HUES64 (cell line): ENCODE data around the gene SLC31A2.

Source experiments
- H3K27ac ChIP-seq: 2 replicates; pipeline ENCODE4 v1.7.0; 2013; ENCODE audit warnings: low read depth, low read length, inconsistent platforms
- H3K27me3 ChIP-seq: 2 replicates; pipeline ENCODE4 v1.6.1; 2013; ENCODE audit warnings: mild to moderate bottlenecking, low read length; ENCODE audit not compliant: insufficient read depth
- H3K36me3 ChIP-seq: 2 replicates; pipeline ENCODE4 v1.6.1; 2013; ENCODE audit warnings: mild to moderate bottlenecking, low read length; ENCODE audit not compliant: insufficient read depth
- H3K4me1 ChIP-seq: 2 replicates; pipeline ENCODE4 v1.6.1; 2013; ENCODE audit warnings: mild to moderate bottlenecking, low read length, moderate library complexity; ENCODE audit not compliant: insufficient read depth
- H3K4me3 ChIP-seq: 2 replicates; pipeline ENCODE4 v1.5.1; 2013; ENCODE audit warnings: mild to moderate bottlenecking, low read length, moderate library complexity
- H3K9ac ChIP-seq: 2 replicates; pipeline ENCODE4 v1.6.1; 2013; ENCODE audit warnings: mild to moderate bottlenecking, low read depth, low read length
- H3K9me3 ChIP-seq: 2 replicates; pipeline ENCODE4 v1.6.1; 2013; ENCODE audit warnings: low read depth, low read length; ENCODE audit not compliant: insufficient read depth
- WGBS: fragments of 150-250, 120-280 bp; methylation state at CpG from one replicate; pipeline ENCODE4 v1.1.7; 2013; ENCODE audit warnings: missing lambda C conversion rate; 5-methylcytosine and 5-hydroxymethylcytosine counted together

SLC31A2 gene

DNA sequence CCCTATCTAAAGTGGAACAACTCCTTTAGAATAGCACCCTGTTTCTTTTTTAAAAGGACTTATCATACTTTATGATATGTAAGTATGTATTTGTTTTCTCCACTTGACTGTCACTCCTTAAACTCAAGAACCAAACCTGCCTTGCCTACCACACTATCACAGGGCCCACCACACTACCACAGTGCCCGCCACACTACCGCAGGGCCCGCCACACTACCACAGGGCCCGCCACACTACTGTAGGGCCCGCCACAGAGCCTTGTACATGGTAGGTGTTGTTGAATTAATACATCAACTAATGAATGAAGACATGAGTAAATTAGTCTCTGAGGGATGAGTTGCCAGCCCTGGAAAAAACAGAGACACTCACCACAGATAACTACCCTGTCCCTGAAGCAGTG lies 18.0 kb downstream of the SLC31A2 start:
- no peaks in the 10 kb centered on the region for H3K9me3 ChIP-seq
- H3K27ac ChIP-seq, result no peak overlapping the region
- no peaks in the 10 kb centered on the region for H3K27me3 ChIP-seq
- peaks cover 91% of the 10 kb centered on the region for H3K36me3 ChIP-seq
- no peak overlapping the region for H3K4me3 ChIP-seq
- H3K4me1 ChIP-seq, result no peaks in the 10 kb centered on the region
- no peak overlapping the region for H3K9ac ChIP-seq
- 95% methylated on average over 5 of the region's 5 CpGs for WGBS

GRCh38 chr9:113173341-113173740 lies 22.5 kb downstream of the SLC31A2 start:
- WGBS, result 92% methylated on average over 3 of the region's 3 CpGs
- Histone ChIP-seq H3K4me1 (no peaks in the 10 kb centered on the region), H3K9me3 (no peaks in the 10 kb centered on the region), H3K27ac (no peak overlapping the region), H3K9ac (no peak overlapping the region), H3K27me3 (no peaks in the 10 kb centered on the region), H3K4me3 (no peak overlapping the region), H3K36me3 (peaks cover 85% of the 10 kb centered on the region)

DNA sequence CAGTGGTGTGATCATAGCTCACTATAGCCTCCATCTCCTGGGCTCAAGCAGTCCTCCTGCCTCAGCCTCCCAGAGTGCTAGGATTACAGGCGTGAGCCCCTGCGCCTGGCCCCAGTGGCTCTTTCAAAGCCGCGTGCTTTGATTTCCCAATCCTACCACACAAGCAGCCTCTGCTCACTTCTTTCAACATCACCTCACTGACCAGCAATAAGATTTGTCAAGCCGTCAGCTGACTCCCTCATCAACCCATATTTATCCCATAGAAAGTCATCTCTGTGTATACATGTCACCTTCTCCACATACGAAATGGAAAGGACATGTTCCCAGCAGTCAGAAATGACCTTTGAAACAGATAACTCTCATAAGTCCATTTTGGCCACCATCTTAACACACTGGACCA lies 26.0 kb downstream of the SLC31A2 start:
- no peak overlapping the region for H3K27ac ChIP-seq
- H3K9ac ChIP-seq, result no peak overlapping the region
- H3K27me3 ChIP-seq, result no peaks in the 10 kb centered on the region
- no peaks in the 10 kb centered on the region for H3K4me1 ChIP-seq
- no peaks in the 10 kb centered on the region for H3K9me3 ChIP-seq
- H3K4me3 ChIP-seq, result no peak overlapping the region
- H3K36me3 ChIP-seq, result peaks cover 86% of the 10 kb centered on the region
- 94% methylated on average over 6 of the region's 6 CpGs for WGBS

GRCh38 chr9:113177251-113177650 lies 26.4 kb downstream of the SLC31A2 start:
- Histone ChIP-seq H3K9me3 (no peaks in the 10 kb centered on the region), H3K27me3 (no peaks in the 10 kb centered on the region), H3K4me1 (no peaks in the 10 kb centered on the region), H3K4me3 (no peak overlapping the region), H3K36me3 (peaks cover 89% of the 10 kb centered on the region), H3K27ac (no peak overlapping the region), H3K9ac (no peak overlapping the region)
- WGBS, result 81% methylated on average over 2 of the region's 2 CpGs

DNA sequence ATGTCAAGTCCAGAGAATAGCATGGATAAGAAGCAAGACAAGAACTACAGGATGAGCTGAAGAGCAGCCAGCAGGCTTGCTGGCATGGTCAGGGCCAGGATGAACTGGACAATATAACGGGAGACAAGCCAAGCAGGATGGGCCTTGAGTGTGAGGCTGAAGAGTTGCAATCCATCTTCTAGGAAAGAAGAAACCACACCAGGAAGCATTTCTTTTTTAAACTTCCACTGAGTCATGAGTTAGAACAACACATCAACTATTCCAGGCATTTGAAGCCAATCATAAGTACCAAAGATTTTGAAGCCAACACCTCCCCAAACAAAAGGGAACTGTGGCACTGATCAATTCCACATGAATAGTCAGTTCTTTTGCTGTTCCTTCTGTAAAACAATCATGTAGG lies 27.3 kb downstream of the SLC31A2 start:
- Histone ChIP-seq H3K4me1 (no peaks in the 10 kb centered on the region), H3K9ac (no peak overlapping the region), H3K9me3 (no peaks in the 10 kb centered on the region), H3K27me3 (no peaks in the 10 kb centered on the region), H3K36me3 (peaks cover 89% of the 10 kb centered on the region), H3K4me3 (no peak overlapping the region), H3K27ac (no peak overlapping the region)
- 83% methylated on average over 1 of the region's 1 CpG for WGBS

- 0% methylated on average over 1 of the region's 1 CpG for WGBS
- Histone ChIP-seq H3K27ac (no peak overlapping the region), H3K4me3 (no peak overlapping the region), H3K27me3 (no peaks in the 10 kb centered on the region), H3K9ac (no peak overlapping the region), H3K36me3 (peaks cover 94% of the 10 kb centered on the region), H3K4me1 (no peaks in the 10 kb centered on the region), H3K9me3 (no peaks in the 10 kb centered on the region)
These were observed 29.0 kb downstream of the SLC31A2 start for GRCh38 chr9:113179839-113180238.

- no peaks in the 10 kb centered on the region for H3K4me1 ChIP-seq
- no peak overlapping the region for H3K4me3 ChIP-seq
- no peaks in the 10 kb centered on the region for H3K9me3 ChIP-seq
- no peak overlapping the region for H3K9ac ChIP-seq
- peaks cover 95% of the 10 kb centered on the region for H3K36me3 ChIP-seq
- no peak overlapping the region for H3K27ac ChIP-seq
- no peaks in the 10 kb centered on the region for H3K27me3 ChIP-seq
These were observed 30.4 kb downstream of the SLC31A2 start for GRCh38 chr9:113181165-113181564.

DNA sequence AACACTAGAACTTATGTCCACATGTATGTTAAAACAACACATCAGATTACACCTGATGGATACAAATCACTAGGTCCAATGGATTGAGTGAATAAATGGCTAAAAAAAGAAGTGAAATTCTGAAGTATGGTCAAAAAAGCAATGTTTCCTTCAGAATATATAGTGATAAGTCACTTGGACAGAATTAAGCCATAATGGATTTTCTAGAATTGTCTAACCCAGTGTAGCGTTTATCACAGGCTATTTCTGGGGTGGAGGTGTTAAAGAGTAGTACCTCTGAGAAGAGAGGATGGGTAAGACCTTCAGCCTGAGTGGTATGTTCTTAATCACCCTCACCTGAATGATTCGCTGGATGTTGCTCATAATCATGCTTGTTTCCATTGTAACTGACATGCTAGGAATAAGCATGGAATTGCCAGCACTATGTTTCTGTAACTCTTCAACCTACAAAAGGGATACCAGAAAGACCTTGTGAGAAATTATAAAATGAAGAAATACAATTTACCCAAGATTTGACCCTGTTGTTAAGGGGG lies 33.2 kb downstream of the SLC31A2 start:
- Histone ChIP-seq H3K4me1 (no peaks in the 10 kb centered on the region), H3K27ac (no peak overlapping the region)
- 92% methylated on average over 2 of the region's 2 CpGs for WGBS

DNA sequence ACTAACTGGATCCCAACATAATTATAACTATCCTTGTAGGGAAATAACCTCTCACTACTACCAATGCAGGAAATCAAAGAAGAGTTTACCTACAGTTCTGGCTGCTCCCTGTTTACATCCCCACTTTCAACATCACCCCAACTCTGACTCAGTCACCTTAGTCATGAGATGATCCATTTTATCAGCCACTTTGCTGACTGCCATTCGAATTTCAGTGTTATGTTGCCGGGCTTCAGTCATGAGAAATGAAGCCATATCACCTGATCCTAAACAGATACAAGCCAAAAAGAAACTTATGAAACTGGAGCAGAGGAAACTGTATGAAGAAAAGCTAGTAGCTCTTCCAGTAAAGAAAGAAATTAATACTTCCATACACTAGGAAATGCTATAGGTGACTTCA lies 33.7 kb downstream of the SLC31A2 start:
- H3K4me1 ChIP-seq, result no peaks in the 10 kb centered on the region
- H3K36me3 ChIP-seq, result peaks cover 100% of the 10 kb centered on the region
- H3K9ac ChIP-seq, result no peak overlapping the region
- H3K4me3 ChIP-seq, result no peak overlapping the region
- no peaks in the 10 kb centered on the region for H3K27me3 ChIP-seq
- WGBS, result 87% methylated on average over 2 of the region's 2 CpGs
- H3K27ac ChIP-seq, result no peak overlapping the region
- H3K9me3 ChIP-seq, result no peaks in the 10 kb centered on the region

More for the DNA sequence above, 33.2 kb downstream of the SLC31A2 start:
- no peak overlapping the region for H3K4me3 ChIP-seq
- H3K27me3 ChIP-seq, result no peaks in the 10 kb centered on the region
- peaks cover 95% of the 10 kb centered on the region for H3K36me3 ChIP-seq
- H3K9ac ChIP-seq, result no peak overlapping the region
- no peaks in the 10 kb centered on the region for H3K9me3 ChIP-seq

DNA sequence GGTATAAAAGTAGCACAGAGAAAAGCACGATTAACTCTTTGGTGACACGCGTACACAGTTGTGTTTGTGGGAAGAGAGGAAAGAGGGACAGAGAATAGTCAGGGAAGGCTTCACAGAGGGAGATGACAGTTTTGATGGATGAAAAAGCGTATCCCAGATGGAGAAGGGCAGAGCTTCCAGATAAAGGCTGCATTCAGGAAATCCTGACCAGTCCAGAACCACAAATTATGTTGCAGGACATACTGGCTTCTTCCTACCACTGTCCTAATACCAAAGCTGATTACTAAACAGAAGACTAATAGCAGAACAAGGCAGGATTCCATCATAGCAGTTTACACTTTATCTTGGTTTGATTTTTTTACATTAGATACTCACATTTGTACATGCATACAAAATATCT lies 34.5 kb downstream of the SLC31A2 start:
- H3K4me3 ChIP-seq, result no peak overlapping the region
- peaks cover 100% of the 10 kb centered on the region for H3K36me3 ChIP-seq
- WGBS, result 92% methylated on average over 4 of the region's 4 CpGs
- no peak overlapping the region for H3K27ac ChIP-seq
- no peaks in the 10 kb centered on the region for H3K9me3 ChIP-seq
- H3K9ac ChIP-seq, result no peak overlapping the region
- H3K27me3 ChIP-seq, result no peaks in the 10 kb centered on the region
- H3K4me1 ChIP-seq, result no peaks in the 10 kb centered on the region

- no peak overlapping the region; the same call in 1 of the 2 replicates for H3K9ac ChIP-seq
- H3K9me3 ChIP-seq, result no peaks in the 10 kb centered on the region
- H3K4me1 ChIP-seq, result no peaks in the 10 kb centered on the region
- H3K27me3 ChIP-seq, result no peaks in the 10 kb centered on the region
- H3K4me3 ChIP-seq, result no peak overlapping the region
- no peak overlapping the region for H3K27ac ChIP-seq
- WGBS, result 95% methylated on average over 7 of the region's 7 CpGs
- H3K36me3 ChIP-seq, result peaks cover 95% of the 10 kb centered on the region
These were observed 35.4 kb downstream of the SLC31A2 start for GRCh38 chr9:113186137-113186755.
